DMS53 (cell line): ENCODE measurements around the gene PDLIM1.

Experiments
- DNase-seq: peaks from one replicate; lab custom pipeline; 2025; lab: John Stamatoyannopoulos, UW

The PDLIM1 gene, protein sequence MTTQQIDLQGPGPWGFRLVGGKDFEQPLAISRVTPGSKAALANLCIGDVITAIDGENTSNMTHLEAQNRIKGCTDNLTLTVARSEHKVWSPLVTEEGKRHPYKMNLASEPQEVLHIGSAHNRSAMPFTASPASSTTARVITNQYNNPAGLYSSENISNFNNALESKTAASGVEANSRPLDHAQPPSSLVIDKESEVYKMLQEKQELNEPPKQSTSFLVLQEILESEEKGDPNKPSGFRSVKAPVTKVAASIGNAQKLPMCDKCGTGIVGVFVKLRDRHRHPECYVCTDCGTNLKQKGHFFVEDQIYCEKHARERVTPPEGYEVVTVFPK

DNA sequence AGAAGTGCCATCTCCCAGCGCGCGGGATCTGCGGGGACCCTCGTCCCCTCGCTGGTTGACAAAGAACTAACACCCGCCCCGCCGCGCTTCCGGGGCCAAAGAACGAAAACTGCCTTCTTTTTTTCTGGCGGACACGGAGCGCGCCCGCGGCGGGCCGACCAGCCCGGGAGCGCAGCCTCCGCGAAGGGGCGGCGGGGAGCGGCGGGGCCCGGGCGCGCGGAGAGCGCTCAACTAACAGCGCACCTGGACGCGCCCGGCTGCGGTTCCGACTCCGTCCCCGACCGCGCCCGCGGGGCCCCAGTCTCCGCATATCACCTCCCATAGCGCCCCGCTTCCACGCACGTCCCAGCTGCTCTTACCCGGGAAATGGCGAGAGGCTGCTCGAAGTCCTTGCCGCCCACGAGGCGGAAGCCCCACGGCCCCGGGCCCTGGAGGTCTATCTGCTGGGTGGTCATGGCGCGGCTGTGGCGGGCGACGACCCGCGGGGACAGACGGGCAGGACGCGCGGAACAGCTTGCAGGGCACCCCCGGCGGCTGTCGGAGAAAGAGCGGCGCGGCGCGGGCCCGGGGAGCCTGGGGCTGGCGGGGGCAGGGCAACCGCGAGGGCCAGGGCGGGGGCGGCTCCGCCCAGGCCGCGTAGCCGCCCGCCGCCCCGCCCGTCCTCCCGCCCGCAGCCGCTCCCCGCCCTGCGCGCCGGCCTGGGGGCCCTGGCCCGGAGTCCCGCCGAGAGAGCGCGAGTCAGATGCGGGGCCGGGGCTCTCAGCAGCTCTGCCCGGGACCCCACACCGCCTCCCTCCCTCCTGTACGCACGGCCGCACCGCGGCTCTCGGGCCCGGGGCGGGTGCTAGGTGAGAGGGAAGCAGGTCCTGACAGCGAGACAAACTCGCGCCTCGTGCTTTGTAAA is at the start of gene PDLIM1:
PDLIM1 (minus strand) TSS at position 543 of the 904 bp plus-strand sequence; CDS start at position 455, 88 bp downstream.
- peak; percentile 89 for DNase-seq

DNA sequence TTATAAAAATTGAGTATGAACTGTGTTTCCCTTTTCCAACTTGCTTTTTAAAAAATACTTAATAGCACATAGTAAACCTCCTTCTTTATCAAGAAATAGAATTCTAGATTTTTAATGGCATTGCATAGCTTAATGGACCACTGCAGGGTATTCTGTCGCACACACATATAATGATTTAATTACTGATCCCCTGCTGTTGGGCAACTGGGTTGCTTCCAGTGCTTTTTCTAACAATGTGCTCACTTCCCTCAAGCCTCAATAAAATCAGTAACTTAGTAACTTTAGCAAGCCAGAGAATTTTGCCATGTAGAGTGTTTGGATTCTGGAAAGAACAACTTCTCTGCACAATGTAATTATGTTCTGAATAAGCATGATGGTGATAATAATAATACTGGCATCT is 49.1 kb upstream of the PDLIM1 start:
- DNase-seq = no peak

GRCh38 chr10:95337423-95338160 is 46.8 kb upstream of the PDLIM1 start:
- no peak for DNase-seq

DNA sequence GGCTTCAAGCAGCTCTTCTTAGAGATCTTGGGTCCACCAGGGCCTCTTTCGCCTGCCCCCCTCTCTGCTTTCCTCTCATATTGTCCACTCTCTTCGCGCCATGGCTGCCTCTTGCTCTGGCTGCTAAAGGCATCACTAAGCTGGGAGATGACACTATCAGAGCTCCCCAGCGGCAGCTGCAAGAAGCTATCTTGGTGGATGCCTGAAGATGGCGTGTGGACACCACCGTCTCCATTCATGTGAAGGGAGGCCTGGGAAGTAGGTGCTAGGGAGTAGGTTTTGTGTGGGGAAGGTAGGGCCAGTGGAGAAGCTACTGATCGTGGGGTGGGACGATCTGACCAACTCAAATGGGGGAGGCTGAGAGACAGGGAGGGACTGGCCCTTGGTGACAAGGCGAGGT is 45.9 kb upstream of the PDLIM1 start:
- peak; percentile 8 for DNase-seq

- DNase-seq = no peak
Measured at GRCh38 chr10:95335933-95336699, 45.3 kb upstream of the PDLIM1 start.

DNA sequence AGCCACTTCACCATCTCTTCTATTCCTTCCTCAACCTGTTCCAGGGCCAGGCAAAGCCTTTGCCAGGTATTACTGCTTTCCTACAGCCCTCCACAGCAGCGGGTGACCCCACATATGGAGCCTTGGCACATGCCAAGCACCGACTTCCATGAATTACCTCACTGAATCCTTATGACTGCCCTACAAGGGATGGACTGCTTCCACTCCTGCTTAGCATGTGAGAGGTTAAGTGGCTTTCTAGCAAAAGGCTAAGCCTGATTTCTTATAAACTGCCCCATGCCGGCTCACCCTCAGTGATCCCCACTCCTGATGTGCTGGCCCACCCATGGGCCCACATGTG is 44.0 kb upstream of the PDLIM1 start:
- DNase-seq = no peak

- no peak for DNase-seq
Measured at GRCh38 chr10:95333997-95334804, 43.4 kb upstream of the PDLIM1 start.

- no peak for DNase-seq
Measured at GRCh38 chr10:95332666-95333249, 42.0 kb upstream of the PDLIM1 start.

- DNase-seq = no peak
Measured at GRCh38 chr10:95331596-95332130, 40.9 kb upstream of the PDLIM1 start.

DNA sequence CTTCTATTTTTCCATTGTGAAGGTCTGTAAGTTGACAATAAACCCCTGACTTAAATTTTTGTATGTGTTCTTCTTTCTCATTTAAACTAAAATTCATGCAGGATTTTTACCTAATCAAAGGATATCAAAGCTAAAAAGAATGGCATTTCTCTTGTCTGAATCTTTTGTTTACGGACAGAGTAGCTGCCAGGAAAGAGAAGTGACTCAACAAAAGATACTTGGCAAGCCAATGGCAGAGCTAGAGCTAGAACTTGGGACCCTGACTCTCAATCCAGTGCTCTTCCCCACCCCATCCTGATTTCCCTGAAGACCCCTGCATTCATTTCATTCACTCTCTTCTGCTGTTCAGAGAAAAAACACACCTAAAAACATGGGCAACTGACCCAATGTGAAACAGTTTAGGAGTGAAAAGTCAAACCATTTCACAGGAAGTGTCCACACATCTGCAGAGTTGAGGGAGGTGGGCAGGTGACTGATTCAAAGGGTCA is 40.2 kb upstream of the PDLIM1 start:
- DNase-seq = peak; percentile 23

DNA sequence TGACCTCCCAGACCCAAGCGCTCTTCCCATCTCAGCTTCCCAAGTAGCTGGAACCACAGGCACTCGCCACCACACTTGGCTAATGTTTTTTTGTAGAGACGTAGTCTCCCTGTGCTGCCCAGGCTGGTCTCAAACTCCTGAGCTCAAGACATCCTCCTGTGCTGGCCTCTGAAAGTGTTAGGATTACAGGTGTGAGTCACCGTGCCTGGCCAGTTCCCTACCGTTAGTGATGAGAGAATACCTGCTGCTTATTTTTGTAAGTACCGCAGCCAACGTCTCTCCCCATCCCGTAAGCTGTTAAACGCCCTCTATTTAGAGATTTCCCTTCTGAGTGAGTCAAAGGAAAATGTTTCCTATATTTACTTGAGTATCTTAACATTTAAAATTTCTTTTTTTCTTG is 38.5 kb upstream of the PDLIM1 start:
- peak; percentile 71 for DNase-seq

DNA sequence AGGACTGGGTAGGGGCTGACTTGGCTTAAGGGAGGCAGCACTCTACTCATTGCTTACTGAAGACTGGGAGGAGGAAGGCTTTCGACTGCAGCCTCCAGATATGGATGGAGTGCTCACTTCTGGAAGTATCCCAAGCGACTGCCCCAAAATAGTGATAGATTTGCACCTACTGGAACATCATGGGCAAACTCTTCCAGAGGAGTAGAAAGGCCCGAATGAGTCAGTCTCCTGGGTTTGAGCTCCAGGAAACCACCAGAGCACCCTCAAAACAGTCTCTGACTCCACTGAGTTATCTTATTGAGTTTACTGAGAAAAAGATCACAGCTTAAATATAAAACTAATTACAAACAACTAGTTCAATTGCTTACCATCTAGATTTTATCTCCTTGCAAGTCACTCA is 37.2 kb upstream of the PDLIM1 start:
- peak; percentile 32 for DNase-seq

DNA sequence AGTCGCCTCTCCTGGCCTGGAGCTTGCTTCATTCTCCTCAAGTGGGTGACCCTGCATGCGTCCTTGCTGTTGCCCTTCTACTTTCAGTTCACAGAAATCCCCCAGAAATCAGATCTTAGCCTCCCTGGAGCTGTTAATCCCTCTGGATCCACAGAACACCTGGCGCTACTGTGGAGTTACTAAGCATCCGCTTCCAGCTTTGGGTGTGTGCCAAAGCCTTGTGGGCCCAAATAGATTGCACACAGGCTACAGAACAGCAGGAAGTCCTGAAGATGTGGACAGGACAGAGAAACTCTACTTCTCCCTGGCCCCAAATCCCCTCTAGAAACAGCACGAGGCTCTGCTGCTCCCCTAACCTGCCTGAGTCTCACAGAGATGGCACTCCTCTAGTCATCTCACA is 36.6 kb upstream of the PDLIM1 start:
- DNase-seq = peak; percentile 96

GRCh38 chr10:95326396-95326795 is 35.6 kb upstream of the PDLIM1 start:
- no peak for DNase-seq

DNA sequence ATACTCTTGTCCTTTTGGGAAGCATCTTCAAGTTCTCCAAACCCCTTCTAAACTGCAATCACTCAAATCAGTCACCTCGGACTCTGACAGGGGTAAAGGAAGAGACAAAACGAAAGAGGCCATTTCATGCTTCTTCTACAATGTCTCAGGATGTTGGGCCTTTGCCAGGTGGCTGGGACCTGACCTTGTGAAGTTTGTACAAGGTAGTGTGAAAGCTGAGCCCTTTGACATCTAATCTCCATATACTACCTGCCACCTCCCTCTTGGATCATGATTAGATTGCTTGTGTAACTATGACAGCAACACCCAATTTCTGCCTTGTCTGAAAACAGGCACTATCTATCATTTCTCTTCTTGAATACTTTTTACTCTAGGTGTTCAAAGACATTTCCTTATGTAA is 35.1 kb upstream of the PDLIM1 start:
- DNase-seq = no peak

DNA sequence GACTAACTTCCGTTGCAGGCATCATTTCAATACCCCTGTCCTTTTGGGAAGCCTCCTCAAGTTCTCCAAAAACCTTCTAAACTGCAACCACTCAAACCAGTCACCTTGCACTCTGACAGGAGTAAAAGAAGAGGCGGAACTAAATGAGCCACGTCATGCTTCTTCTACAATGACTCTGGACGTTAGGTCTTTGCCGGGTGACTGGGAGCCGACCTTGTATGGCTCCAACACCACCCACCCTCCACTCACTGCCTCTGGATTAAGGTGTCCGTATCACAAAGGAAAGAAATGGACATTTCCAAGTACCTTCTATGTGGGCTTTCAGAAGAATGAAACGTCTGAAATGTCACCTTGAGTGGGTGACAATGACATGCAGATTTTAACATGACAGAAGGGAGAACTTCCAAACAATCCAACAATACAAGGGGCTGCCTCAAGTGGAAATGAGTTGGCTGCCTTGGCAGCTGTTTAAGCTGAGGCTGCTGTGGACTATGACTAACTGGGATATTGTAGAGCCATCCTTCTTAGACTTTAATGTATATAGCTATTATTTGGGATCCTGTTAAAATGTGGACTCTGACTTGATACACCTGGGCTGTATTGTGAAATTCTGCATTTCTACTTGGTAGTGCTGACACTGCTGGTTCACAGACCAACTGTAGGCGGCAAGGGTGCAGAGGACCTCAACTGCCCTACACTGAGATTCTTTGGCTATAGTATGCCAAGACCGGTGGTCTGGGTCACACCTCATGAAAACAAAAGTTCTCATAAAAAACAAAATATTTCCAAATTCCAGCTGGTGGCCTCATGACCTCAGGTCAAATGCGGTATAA is 33.8 kb upstream of the PDLIM1 start:
- DNase-seq = no peak

DNA sequence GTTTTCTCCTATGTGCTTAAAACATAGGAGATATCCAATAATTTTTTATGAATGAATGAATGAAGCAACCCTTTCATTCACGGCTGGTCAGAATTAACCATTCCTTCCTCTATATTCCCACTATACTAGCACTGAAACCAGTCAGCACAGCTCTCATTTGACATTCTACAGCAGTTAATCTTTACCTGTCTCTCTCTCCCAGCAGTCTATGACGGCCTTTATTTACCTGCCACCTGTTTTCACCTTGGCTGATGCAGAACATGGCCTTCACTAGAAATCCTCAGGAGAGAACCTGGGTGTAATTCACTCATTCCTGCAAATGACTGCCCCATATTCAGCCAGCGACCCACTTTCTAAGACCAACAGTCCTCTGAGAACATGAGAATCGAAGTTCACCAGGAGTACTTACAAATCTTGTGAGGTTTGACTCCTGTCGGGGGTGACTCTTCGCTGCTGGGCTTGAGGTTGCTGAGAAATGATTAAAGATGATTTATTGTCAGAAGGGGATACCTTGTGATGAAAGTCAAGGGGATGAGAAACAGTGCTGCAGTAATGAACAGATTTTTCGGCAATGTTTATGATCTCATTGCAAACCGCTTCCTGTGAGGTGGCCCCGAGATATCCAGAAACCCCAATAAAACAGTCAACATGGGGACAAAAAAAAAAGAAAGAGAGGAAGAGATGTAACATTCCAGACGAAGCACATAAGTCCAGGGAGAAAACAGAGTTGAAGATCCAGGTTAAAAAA is 30.9 kb upstream of the PDLIM1 start:
- DNase-seq = no peak

DNA sequence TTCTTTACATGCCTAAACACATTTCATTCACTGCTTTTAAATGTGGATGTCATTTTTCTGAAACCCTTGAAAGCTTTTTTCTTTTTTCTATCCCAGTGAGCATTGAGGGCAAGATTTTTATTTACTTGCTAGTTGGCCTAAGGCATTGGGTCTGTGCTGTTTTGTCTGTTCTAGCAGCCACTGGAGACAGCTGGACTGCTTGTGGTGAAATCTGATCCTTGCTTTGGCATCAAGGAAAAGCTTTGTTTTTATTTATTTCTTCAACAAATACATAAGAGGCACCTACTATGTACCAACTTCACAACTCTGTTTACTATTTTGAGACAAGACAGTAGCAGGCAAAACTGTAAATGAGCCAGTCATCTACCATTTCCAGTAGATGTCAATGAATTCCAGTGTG is 28.4 kb upstream of the PDLIM1 start:
- peak; percentile 19 for DNase-seq
